OCI-LY1 (cell line): Measurements from ENCODE around the gene DNMT3A.

Experiments used
- CTCF ChIP-seq: fragments of 200-600 bp; sonication (generic), shearing (Covaris generic); IDR thresholded peaks from 2 replicates; pipeline ENCODE4 v1.5.1; 2017; ENCODE audit warnings: mild to moderate bottlenecking, antibody characterized with exemption, low read length, moderate library complexity, mixed read lengths
- EZH2 ChIP-seq: fragments of 200-600 bp; sonication (generic), shearing (Covaris generic); IDR thresholded peaks from 2 replicates; pipeline ENCODE4 v1.8.0; 2017; ENCODE audit warnings: borderline replicate concordance, mixed run types, mild to moderate bottlenecking, antibody characterized with exemption, low read length, moderate library complexity, mixed read lengths

- TF ChIP-seq CTCF (no peak), EZH2 (no peak)
These were observed 90.7 kb downstream of the DNMT3A start for GRCh38 chr2:25251071-25251421.
